Endothelial cell of umbilical vein (primary cell): ENCODE data around the gene FRMD4A. TPM values are rescaled to one million over a fixed set of nuclear protein-coding genes. Genes with fewer than 3 reads are reported as not detected.

ENCODE experiments used
- BruUV-seq: library from RNA; stranded (reverse); fragments of 400-500 nt; replicated peaks from 2 replicates; lab custom pipeline; 2021; lab: Mats Ljungman, UMichigan
- CTCF ChIA-PET: fragments of 300-600, 350-600 bp; sonication (Branson Sonifier 250); formaldehyde crosslinking; loops from one replicate; lab custom pipeline; 2021; ENCODE audit warnings: antibody characterized with exemption, inconsistent platforms; lab: Charles Lee
- POLR2A ChIA-PET: fragments of 300-600, 350-600 bp; sonication (Branson Sonifier 250); formaldehyde crosslinking; loops from one replicate; lab custom pipeline; 2021; ENCODE audit warnings: antibody characterized with exemption, inconsistent platforms; lab: Charles Lee
- DNase-seq: peaks from one replicate; pipeline ENCODE4 v3.0.0-alpha.2; 2011; ENCODE audit warnings: low read depth, low spot score
- FAIRE-seq: peaks from 2 replicates; lab custom pipeline; 2011; peaks lifted over from hg19 to GRCh38; lab: Jason Lieb, UNC
- H2AFZ ChIP-seq: 2 replicates; pipeline ENCODE4 v1.6.0; 2012; ENCODE audit warnings: low read depth, low read length, control low read depth, inconsistent platforms
- H3K27ac ChIP-seq: 2 replicates; pipeline ENCODE4 v1.5.1; 2011; ENCODE audit warnings: low read depth, mild to moderate bottlenecking, control low read depth, low read length, moderate library complexity; ENCODE audit not compliant: insufficient read depth
- H3K27me3 ChIP-seq, 2 experiments: 2 replicates each; pipeline versions ENCODE4 v1.6.0 to v1.6.1; 2011; ENCODE audit warnings: low read length in 2 of 2, mixed read lengths in 1 of 2; ENCODE audit not compliant: control insufficient read depth in 2 of 2, insufficient read depth in 2 of 2
- H3K36me3 ChIP-seq, 2 experiments: 2 replicates in 1 of 2; 3 replicates in 1 of 2; pipeline ENCODE4 v1.5.1; 2011; ENCODE audit warnings: low read length in 2 of 2, mild to moderate bottlenecking in 1 of 2, moderate library complexity in 1 of 2; ENCODE audit not compliant: control insufficient read depth in 2 of 2, insufficient read depth in 2 of 2; ENCODE audit errors: extremely low read depth in 1 of 2
- H3K4me1 ChIP-seq: 3 replicates; pipeline ENCODE4 v1.5.1; 2011; ENCODE audit warnings: mild to moderate bottlenecking, low read length; ENCODE audit not compliant: control insufficient read depth, insufficient read depth; ENCODE audit errors: extremely low read depth
- H3K4me2 ChIP-seq: 2 replicates; pipeline ENCODE4 v1.6.1; 2011; ENCODE audit warnings: low read length, control low read depth, mixed read lengths; ENCODE audit not compliant: insufficient read depth
- H3K4me3 ChIP-seq, 3 experiments: fragments of 200-600 bp in 1 of 3; sonication (generic), shearing (Covaris generic) in 1 of 3; replicated peaks in 1 of 3; 2 replicates each; pipeline ENCODE4 v1.5.1; 2011 to 2016; ENCODE audit warnings: control low read depth in 3 of 3, low read length in 3 of 3, mild to moderate bottlenecking in 2 of 3, inconsistent platforms in 1 of 3, low read depth in 1 of 3, moderate library complexity in 1 of 3; ENCODE audit not compliant: insufficient read depth in 1 of 3
- H3K79me2 ChIP-seq: 2 replicates; pipeline ENCODE4 v1.6.0; 2012; ENCODE audit warnings: low read length, inconsistent platforms; ENCODE audit not compliant: control insufficient read depth, insufficient read depth
- H3K9ac ChIP-seq: replicated peaks from 2 replicates; pipeline ENCODE3; 2011; ENCODE audit warnings: low read length, control low read depth; ENCODE audit not compliant: insufficient read depth; ENCODE audit errors: extremely low read depth
- H3K9me1 ChIP-seq: replicated peaks from 3 replicates; pipeline ENCODE4 v1.6.0; 2011; ENCODE audit warnings: mild to moderate bottlenecking, low read length; ENCODE audit not compliant: control insufficient read depth, insufficient read depth; ENCODE audit errors: extremely low read depth
- H3K9me3 ChIP-seq: replicated peaks from 2 replicates; pipeline ENCODE4 v1.5.1; 2012; ENCODE audit warnings: low read length, inconsistent platforms; ENCODE audit not compliant: control insufficient read depth, insufficient read depth
- H4K20me1 ChIP-seq: replicated peaks from 2 replicates; pipeline ENCODE3; 2011; ENCODE audit warnings: mild to moderate bottlenecking, low read length; ENCODE audit not compliant: control insufficient read depth, insufficient read depth; ENCODE audit errors: extremely low read depth
- EZH2 ChIP-seq: IDR thresholded peaks from 2 replicates; pipeline ENCODE4 v1.6.1; 2012; ENCODE audit warnings: borderline replicate concordance, low read depth, mild to moderate bottlenecking, moderate library complexity, low read length, inconsistent platforms; ENCODE audit not compliant: severe bottlenecking
- FOS ChIP-seq: IDR thresholded peaks from 2 replicates; pipeline ENCODE4 v1.6.1; 2011; ENCODE audit warnings: mild to moderate bottlenecking, low read length, moderate library complexity, borderline replicate concordance; ENCODE audit not compliant: insufficient read depth
- GATA2 ChIP-seq: IDR thresholded peaks from 2 replicates; pipeline ENCODE4 v1.7.0; 2011; ENCODE audit warnings: low read depth, mild to moderate bottlenecking, moderate library complexity, mixed read lengths, low read length; ENCODE audit not compliant: insufficient read length, insufficient read depth
- JUN ChIP-seq: IDR thresholded peaks from 2 replicates; pipeline ENCODE4 v1.6.1; 2011; ENCODE audit warnings: borderline replicate concordance, low read depth; ENCODE audit not compliant: insufficient read length, insufficient read depth
- MYC ChIP-seq: IDR thresholded peaks from one replicate; pipeline ENCODE4 v1.6.1; 2011; ENCODE audit warnings: mild to moderate bottlenecking, low read depth, low read length
- POLR2A ChIP-seq: IDR thresholded peaks from 2 replicates; pipeline ENCODE4 v1.6.1; 2012; ENCODE audit warnings: low read depth, mild to moderate bottlenecking, control low read depth, low read length
- POLR2AphosphoS5 ChIP-seq: IDR thresholded peaks from 2 replicates; pipeline ENCODE4 v1.6.1; 2012; ENCODE audit warnings: low read depth, mild to moderate bottlenecking, control low read depth, low read length, moderate library complexity; ENCODE audit not compliant: insufficient read depth
- dilution Hi-C: fragments of 300-500 bp; cut with MboI; formaldehyde crosslinking; loops from one replicate; pipeline ENCODE4 v1.15.0; 2019; ENCODE audit warnings: low sequenced_read_pairs; ENCODE audit not compliant: extremely low pct_ligation_motif_present
- intact Hi-C: fragments of 100-400 bp; cut with micrococcal nuclease; formaldehyde crosslinking; loops from one replicate; pipeline ENCODE4 v1.10.0; 2022
- polyA plus RNA-seq, 4 experiments: library from polyadenylated mRNA; depleted of rRNA in 3 of 4; stranded (reverse) in 3 of 4; unstranded in 1 of 4; fragments of >200 nt; gene quantifications; 2 replicates each; pipeline versions ENCODE4 v1.2.1 to v1.2.3, GENCODE V29; 2011 to 2012; ENCODE audit warnings: missing spikeins in 1 of 4
- total RNA-seq: library from RNA; stranded (reverse); gene quantifications from 2 replicates; pipeline ENCODE4 v1.2.3, GENCODE V29; 2021
- TF ChIP-seq, protein P1 (sequence below), 2 donors: IDR thresholded peaks; 1 replicate in 1 of 2; 2 replicates in 1 of 2; pipeline ENCODE4 v1.5.1; 2011; ENCODE audit warnings: low read length in 2 of 2, mild to moderate bottlenecking in 2 of 2, moderate library complexity in 2 of 2, control low read depth in 1 of 2, inconsistent platforms in 1 of 2, low read depth in 1 of 2; ENCODE audit not compliant: insufficient read depth in 1 of 2; ENCODE audit errors: extremely low read depth in 1 of 2
- TF ChIP-seq, protein P2 (sequence below): IDR thresholded peaks from 2 replicates; pipeline ENCODE4 v1.6.1; 2011; ENCODE audit not compliant: insufficient read depth, insufficient read length

The FRMD4A gene
- total and polyA plus RNA-seq, 2 donors (not counting 3 experiments of a cell fraction or from before 2014, with no cell fraction given) = 123 to 148 TPM

DNA sequence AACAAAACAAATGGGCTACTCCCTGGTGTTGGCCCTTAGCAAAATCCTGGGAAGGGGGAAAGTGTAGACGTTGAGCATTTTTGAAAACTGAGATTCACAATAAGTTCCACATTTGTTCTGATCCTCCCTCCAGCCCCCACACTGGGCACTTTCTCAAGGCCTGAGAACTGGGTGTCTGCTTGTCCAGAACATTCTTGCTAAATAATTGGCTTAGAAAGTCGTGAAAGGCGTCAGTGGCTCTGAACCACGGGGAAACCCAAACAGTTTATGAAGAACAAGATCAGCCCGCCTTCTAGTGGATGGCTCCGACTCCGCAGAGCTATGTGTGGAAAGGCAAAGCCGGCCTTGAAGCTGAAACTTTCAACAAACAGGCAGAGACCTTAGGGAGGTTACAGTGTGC is 373.9 kb downstream of the FRMD4A start:
- ChIA-PET POLR2A (no interaction called here), CTCF (interaction anchor here (0.5 kb wide), 1 partner anchor 275 kb away, joined by 3 read pairs; no protein-coding TSS in a partner anchor)
- no peak for DNase-seq
- no peak for FAIRE-seq
- BruUV-seq = no TSS peak
- Histone ChIP-seq H4K20me1 (no peaks in the 10 kb centered on the region), H3K9me3 (no peaks in the 10 kb centered on the region), H3K9ac (no peak overlapping the region), H3K4me3 (no peak overlapping the region), H2AFZ (no peak overlapping the region), H3K27me3 (no peaks in the 10 kb centered on the region), H3K79me2 (no peaks in the 10 kb centered on the region), H3K9me1 (no peaks in the 10 kb centered on the region), H3K4me2 (no peak overlapping the region), H3K36me3 (no peaks in the 10 kb centered on the region), H3K4me1 (peaks cover 20% of the 10 kb centered on the region), H3K27ac (no peak overlapping the region)
- intact Hi-C loops = no loop called here
- dilution Hi-C loops = no loop called here
- TF ChIP-seq POLR2AphosphoS5 (no peak), EZH2 (no peak), JUN (no peak), POLR2A (no peak), FOS (no peak), MYC (no peak), GATA2 (no peak)
- TF ChIP-seq, protein P1, sequence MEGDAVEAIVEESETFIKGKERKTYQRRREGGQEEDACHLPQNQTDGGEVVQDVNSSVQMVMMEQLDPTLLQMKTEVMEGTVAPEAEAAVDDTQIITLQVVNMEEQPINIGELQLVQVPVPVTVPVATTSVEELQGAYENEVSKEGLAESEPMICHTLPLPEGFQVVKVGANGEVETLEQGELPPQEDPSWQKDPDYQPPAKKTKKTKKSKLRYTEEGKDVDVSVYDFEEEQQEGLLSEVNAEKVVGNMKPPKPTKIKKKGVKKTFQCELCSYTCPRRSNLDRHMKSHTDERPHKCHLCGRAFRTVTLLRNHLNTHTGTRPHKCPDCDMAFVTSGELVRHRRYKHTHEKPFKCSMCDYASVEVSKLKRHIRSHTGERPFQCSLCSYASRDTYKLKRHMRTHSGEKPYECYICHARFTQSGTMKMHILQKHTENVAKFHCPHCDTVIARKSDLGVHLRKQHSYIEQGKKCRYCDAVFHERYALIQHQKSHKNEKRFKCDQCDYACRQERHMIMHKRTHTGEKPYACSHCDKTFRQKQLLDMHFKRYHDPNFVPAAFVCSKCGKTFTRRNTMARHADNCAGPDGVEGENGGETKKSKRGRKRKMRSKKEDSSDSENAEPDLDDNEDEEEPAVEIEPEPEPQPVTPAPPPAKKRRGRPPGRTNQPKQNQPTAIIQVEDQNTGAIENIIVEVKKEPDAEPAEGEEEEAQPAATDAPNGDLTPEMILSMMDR (IDR thresholded peaks at IDR 0.05; ENCODE audit: extremely low read depth in 1 of 2, insufficient read depth in 1 of 2, low read depth in 1 of 2, low read length in 2 of 2) = no peak
- TF ChIP-seq, protein P2, sequence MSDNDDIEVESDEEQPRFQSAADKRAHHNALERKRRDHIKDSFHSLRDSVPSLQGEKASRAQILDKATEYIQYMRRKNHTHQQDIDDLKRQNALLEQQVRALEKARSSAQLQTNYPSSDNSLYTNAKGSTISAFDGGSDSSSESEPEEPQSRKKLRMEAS = no peak
